Right cardiac atrium (tissue), 5 donors: ENCODE measurements around the gene SIRPB1. TPM values are rescaled to one million over a fixed set of nuclear protein-coding genes. Genes with fewer than 3 reads are reported as not detected.

Experiments used
- ATAC-seq, 2 donors: fragments of 200-7000 bp; cut with Tn5 transposase; one replicate each; pipeline versions ENCODE4 v1.8.0 to v1.9.1; 2020; ENCODE audit warnings: moderate library complexity in 2 of 2, mild to moderate bottlenecking in 1 of 2
- DNase-seq, 3 donors: peaks; one replicate each; pipeline ENCODE4 v3.0.0-alpha.2; 2020
- H3K27ac ChIP-seq: one replicate; pipeline ENCODE4 v1.5.1; 2013; ENCODE audit warnings: mild to moderate bottlenecking, low read length, control low read depth, moderate library complexity
- H3K27me3 ChIP-seq: one replicate; pipeline ENCODE4 v1.6.1; 2013; ENCODE audit not compliant: control insufficient read depth, insufficient read depth
- H3K4me1 ChIP-seq: one replicate; pipeline ENCODE4 v1.6.1; 2013; ENCODE audit warnings: low read length; ENCODE audit not compliant: control insufficient read depth, insufficient read depth
- H3K4me3 ChIP-seq: one replicate; pipeline ENCODE4 v1.5.1; 2013; ENCODE audit warnings: low read length, control low read depth
- H3K9me3 ChIP-seq: one replicate; pipeline ENCODE4 v1.6.1; 2013; ENCODE audit warnings: low read length; ENCODE audit not compliant: control insufficient read depth
- WGBS: extraction: QIAGEN DNeasy Blood & Tissue Kit; methylation state at CpG from one replicate; pipeline ENCODE4 v1.1.7; 2013; 5-methylcytosine and 5-hydroxymethylcytosine counted together
- intact Hi-C, 4 donors: fragments of 100-400 bp; cut with DNase I; formaldehyde crosslinking; loops; one replicate each; pipeline versions ENCODE4 v1.11.0 to v1.14.0; 2022 to 2023
- polyA plus RNA-seq: library from polyadenylated mRNA; stranded (reverse); fragments of 200-250 nt; gene quantifications from one replicate; pipeline ENCODE4 v1.2.3, GENCODE V29; 2013
- total RNA-seq, 4 donors: library from RNA; stranded (reverse); fragmentation: NEBNext Ultra II Directional; extraction: Animal tissue kit (Norgen Biotek cat#: 25700); gene quantifications; one replicate each; pipeline ENCODE4 v1.2.1, GENCODE V29; 2021
- donor health status: healthy with polysubstance abuse.
- donor health status: DM: no; HTN: yes; CAD: no.
- donor health status: DM: no; HTN: no; CAD: no.
- donor health status: DM: no; HTN: yes; CAD: no; lungs with severe emphysema.
- donor health status: DM: yes; HTN: yes; CAD: no.

Gene SIRPB1
- total and polyA plus RNA-seq, 5 donors, result 0.35 to 7.2 (median 0.63) TPM

DNA sequence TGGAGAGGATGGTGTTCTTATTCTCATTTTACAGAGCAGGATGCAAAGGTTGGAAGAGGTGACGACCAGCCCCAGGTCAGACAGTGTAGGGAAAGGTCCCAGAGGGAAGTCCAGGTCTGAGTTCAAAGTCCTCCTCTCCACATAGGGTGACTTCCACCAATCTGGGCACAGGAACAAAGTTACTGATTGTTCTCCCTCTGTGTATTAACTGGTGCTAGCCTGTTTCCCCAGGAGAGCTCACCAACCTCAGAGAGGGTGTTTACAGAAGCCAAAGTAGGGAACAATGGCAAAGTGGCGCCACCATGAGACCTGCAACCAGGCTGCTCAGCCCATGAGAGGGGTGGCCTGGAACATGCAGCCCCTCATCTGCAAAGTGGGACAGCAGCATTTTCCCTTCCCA lies 16.8 kb upstream of the SIRPB1 start:
- no peak overlapping the region for H3K27ac ChIP-seq
- intact Hi-C loops, result no loop called here
- DNase-seq (no peak), ATAC-seq (no peak)
- H3K9me3 ChIP-seq, result no peaks in the 10 kb centered on the region
- no peak overlapping the region for H3K4me3 ChIP-seq
- no peaks in the 10 kb centered on the region for H3K27me3 ChIP-seq
- no peaks in the 10 kb centered on the region for H3K4me1 ChIP-seq
- WGBS, result 76% methylated on average over 2 of the region's 2 CpGs

DNA sequence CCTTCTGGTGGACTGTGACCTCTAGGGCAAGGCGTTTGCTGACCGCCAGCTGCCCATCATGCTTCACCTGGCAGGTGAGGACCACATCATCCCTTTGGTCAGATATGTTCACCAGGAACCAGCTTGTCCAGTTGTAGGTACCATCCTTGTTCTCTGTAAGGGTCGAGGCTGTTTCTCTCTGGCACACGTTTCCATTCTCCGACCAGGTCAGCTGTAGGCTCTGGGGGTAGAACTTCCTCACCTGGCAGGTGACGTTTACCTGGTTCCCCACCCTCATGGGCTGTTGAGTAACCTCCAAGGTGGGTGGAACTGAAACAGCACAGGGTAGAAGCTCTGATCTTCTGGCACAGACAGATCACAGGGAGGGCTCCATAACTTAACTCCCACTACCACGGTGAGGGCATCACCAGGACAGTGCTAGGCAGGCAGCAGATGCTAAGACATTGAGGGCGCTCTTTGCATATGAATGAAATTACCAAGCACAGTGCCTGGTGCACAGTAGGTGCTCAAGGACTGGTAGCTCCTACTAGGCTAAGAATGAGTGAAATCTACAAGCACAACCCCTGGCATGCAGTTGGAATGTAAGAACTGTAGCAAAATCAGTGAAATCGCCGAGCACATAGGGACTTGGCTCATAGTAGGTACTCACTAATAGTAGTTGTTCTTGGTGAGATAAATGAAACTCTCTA lies 15.6 kb upstream of the SIRPB1 start:
- ATAC-seq (no peak), DNase-seq (no peak)
- Histone ChIP-seq H3K4me3 (no peak overlapping the region), H3K4me1 (no peaks in the 10 kb centered on the region), H3K27me3 (no peaks in the 10 kb centered on the region), H3K27ac (no peak overlapping the region), H3K9me3 (no peaks in the 10 kb centered on the region)
- 79% methylated on average over 10 of the region's 10 CpGs for WGBS
- intact Hi-C loops, result no loop called here

DNA sequence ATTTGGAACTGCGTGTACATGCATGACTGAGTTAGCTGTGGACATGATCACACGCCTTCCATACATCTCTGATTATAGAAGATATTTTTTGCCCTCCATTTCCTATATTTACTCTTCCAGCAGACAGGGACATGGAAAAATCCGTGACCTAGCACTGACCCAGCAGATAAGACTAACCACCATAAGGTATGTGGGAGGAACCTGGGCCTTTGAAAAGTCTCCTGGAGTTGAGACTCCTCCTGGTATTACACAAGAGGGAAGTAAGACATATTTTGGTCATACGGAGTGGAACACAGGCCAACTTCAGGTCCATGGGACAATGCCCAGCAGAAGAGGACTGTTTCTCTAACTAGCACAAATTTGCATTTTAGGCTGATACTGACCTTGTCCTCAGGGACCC lies 13.7 kb upstream of the SIRPB1 start:
- no peaks in the 10 kb centered on the region for H3K4me1 ChIP-seq
- no peak overlapping the region for H3K4me3 ChIP-seq
- no peaks in the 10 kb centered on the region for H3K27me3 ChIP-seq
- H3K27ac ChIP-seq, result no peak overlapping the region
- no peak for ATAC-seq
- 64% methylated on average over 4 of the region's 4 CpGs for WGBS
- intact Hi-C loops, result no loop called here
- no peak for DNase-seq
- H3K9me3 ChIP-seq, result no peaks in the 10 kb centered on the region

DNA sequence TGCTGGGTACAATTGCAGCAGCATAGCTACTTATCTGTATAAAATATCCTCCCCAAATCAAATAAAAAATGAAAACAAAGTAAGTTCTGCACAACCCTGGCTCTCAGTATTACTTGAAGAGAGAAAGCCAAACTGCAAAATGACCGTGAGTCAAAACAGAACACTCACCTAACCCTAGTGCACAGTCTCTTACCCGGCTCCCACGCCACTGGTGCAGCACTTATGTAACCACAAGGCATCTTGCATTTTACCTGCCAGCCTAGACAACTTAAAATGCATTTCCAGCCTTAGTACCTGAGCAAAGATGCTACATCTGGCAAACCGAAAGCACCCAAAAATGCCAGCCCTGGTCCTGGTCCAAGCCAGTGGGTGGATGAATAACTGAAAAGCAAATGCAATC lies 12.4 kb upstream of the SIRPB1 start:
- Histone ChIP-seq H3K4me1 (no peaks in the 10 kb centered on the region), H3K9me3 (no peaks in the 10 kb centered on the region), H3K27me3 (peaks cover under 1% of the 10 kb centered on the region), H3K27ac (no peak overlapping the region), H3K4me3 (no peak overlapping the region)
- WGBS, result 87% methylated on average over 4 of the region's 4 CpGs
- ATAC-seq, result no peak
- intact Hi-C loops, result no loop called here
- DNase-seq, result no peak

DNA sequence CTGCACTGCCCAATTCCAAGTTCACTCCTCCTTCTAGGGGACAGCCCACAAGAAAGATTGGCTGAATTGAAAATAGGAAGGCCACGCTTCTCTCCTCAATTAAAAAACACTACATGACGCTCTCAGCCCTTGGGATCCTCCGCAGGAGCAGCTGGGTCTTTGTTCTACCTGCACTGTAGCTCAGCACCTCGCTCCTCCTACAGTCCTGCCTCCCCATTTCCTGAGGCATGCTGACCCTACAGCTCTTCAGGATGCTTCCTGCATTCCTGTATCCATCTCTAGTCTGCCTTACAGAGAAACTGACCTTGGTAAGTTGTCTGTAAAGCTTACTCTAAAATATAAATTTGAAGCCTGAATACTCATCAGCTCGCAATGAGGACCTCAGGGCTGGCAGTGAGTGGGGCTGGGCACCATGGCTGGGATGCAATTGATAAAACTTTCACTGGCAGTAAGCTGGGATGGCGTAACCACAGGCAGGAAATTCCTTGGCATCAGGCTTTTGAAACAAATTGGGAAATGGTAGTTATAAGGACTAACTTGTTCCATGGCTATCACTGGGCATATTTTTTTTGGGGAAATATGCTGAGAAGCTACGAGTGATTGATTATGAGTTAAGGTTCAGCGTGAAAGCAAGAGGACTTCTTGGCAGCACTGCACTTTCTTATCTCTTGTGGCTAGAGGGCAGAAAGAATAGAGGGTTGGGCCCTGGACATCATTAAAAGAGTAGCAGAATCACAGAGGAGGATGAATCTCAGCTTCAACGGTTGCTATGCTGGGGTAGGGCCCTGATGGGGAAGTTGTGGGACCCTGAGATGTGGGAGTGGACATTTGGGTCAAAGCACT lies 11.7 kb upstream of the SIRPB1 start:
- H3K4me1 ChIP-seq, result no peaks in the 10 kb centered on the region
- 61% methylated on average over 9 of the region's 9 CpGs for WGBS
- no peak for DNase-seq
- ATAC-seq, result no peak
- peaks cover 2% of the 10 kb centered on the region for H3K27me3 ChIP-seq
- H3K9me3 ChIP-seq, result no peaks in the 10 kb centered on the region
- intact Hi-C loops, result no loop called here
- no peak overlapping the region for H3K27ac ChIP-seq
- H3K4me3 ChIP-seq, result no peak overlapping the region

DNA sequence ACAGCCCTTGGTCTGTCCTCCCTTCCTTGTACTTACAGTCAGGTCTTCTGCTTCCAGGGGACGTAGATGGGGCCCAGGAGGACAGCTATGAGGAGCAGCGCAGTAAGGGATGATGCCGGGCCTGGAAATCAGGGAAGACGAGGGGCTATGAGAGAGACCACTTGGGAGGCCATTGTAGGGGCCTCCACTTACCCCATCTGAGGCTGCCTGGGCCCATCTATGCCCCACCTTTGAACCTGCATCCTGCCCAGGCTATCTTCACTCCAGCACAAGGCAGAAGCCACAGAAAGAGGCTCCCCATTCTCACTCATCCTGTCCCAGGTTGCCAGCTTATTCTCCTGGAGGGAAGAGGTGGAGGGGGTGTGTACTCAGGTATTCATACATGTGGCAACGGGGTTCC lies 10.4 kb upstream of the SIRPB1 start:
- ATAC-seq, result no peak
- intact Hi-C loops, result no loop called here
- 77% methylated on average over 5 of the region's 5 CpGs for WGBS

DNA sequence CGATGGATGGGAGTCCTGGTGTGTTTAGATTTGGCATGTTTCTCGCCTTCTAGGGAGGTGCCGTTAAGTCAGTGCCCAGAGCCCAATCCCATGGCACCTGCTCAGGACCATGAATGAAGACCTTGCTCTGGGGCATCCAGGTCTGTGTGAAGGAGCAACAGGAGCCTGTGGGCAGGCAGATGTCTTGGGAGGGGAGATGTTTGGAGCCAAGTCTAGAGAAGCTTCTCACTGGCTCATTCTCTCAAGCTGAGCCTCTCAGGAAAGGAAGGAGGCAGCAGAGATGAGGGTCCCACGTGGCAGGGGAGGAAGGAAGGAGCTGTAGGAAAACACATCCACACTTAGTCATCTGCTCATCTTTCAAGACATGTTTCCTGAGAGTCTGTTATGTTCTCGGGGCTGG lies 9.5 kb upstream of the SIRPB1 start:
- H3K27ac ChIP-seq, result no peak overlapping the region
- DNase-seq, result no peak
- no peak for ATAC-seq
- H3K4me1 ChIP-seq, result no peaks in the 10 kb centered on the region
- H3K9me3 ChIP-seq, result no peaks in the 10 kb centered on the region
- no peak overlapping the region for H3K4me3 ChIP-seq
- 74% methylated on average over 5 of the region's 5 CpGs for WGBS
- intact Hi-C loops, result no loop called here
- peaks cover 2% of the 10 kb centered on the region for H3K27me3 ChIP-seq

More for the DNA sequence above, 10.4 kb upstream of the SIRPB1 start:
- Histone ChIP-seq H3K27me3 (peaks cover 2% of the 10 kb centered on the region), H3K9me3 (no peaks in the 10 kb centered on the region), H3K27ac (no peak overlapping the region), H3K4me1 (no peaks in the 10 kb centered on the region), H3K4me3 (no peak overlapping the region)
- DNase-seq, result no peak

DNA sequence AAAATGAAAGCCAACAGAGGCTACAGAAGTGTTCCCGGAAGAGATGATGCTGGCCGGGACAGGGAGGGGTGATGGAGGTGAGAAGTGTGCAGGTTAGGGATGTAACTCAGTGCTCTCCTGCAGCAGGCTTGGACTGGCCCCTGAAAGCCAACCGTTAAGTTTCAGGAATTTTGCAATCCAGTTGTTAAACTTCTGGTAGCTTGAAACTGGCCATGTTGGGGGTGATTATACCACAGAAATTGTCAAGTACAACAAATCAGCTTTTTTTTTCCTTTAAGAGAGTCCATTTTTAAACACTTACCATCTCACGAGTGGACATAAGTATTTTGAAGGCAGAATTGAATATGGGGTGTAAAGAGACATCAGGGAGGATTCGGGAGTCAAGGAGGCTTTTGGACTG lies 8.8 kb upstream of the SIRPB1 start:
- ATAC-seq (no peak), DNase-seq (no peak)
- no peak overlapping the region for H3K4me3 ChIP-seq
- no peak overlapping the region for H3K27ac ChIP-seq
- H3K27me3 ChIP-seq, result peaks cover 2% of the 10 kb centered on the region
- intact Hi-C loops, result no loop called here
- no peaks in the 10 kb centered on the region for H3K9me3 ChIP-seq
- 74% methylated on average over 5 of the region's 5 CpGs for WGBS
- no peaks in the 10 kb centered on the region for H3K4me1 ChIP-seq

DNA sequence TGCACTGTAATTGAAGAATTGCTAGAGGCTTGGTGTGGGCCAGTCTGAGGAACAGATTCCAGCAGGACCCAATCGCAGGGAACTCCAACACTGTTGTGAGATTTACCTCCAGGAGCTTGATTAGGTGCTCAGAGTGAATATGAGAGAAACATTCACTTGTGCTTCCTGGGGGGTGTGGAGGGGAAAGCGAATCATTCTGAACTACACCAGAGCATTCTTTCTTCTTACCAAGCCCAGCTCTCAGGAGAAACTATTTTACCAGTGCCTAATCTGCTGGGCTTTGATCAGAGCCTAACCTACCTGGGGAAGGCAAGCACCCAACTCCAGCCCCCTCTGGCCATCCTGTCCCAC lies 7.4 kb upstream of the SIRPB1 start:
- 71% methylated on average over 2 of the region's 2 CpGs for WGBS

DNA sequence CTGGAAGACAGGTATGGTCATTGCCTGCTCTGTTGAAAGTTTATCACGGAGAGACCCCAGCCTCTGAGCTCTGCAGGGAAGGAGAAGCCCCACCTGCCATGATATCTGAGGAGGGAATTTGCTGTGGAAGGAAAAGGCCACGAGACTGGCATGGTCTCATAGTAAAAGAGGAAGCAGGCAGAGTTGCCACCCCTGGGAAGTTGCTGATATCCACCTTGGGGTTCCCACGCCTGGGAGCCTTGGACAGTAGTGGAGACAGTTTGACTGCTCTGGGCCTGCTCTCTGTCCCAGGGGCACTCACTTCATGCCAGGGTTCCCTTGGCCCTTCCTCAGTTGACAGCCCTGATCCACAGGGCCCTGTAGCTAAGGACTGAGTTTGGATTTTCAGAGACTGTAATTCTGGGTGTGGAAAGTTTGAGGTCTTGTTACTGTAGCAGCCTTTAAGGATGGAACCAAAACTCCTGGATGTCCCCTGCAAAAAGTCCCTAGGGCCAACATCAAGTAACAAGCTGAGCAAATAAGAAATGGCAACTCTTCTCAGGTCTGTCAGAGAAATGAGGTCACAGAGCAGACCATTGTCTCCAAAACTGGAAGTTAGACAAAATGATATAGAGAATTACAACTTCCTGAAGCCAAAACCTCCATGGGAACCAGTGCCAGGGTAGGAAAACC lies 6.9 kb upstream of the SIRPB1 start:
- H3K4me1 ChIP-seq, result no peaks in the 10 kb centered on the region
- DNase-seq, result no peak
- H3K27ac ChIP-seq, result no peak overlapping the region
- no peak for ATAC-seq
- intact Hi-C loops, result no loop called here
- 61% methylated on average over 3 of the region's 3 CpGs for WGBS
- peaks cover 2% of the 10 kb centered on the region for H3K27me3 ChIP-seq
- no peak overlapping the region for H3K4me3 ChIP-seq
- H3K9me3 ChIP-seq, result no peaks in the 10 kb centered on the region

More for the DNA sequence above, 7.4 kb upstream of the SIRPB1 start:
- Histone ChIP-seq H3K27ac (no peak overlapping the region), H3K27me3 (peaks cover 2% of the 10 kb centered on the region), H3K4me1 (no peaks in the 10 kb centered on the region), H3K4me3 (no peak overlapping the region), H3K9me3 (no peaks in the 10 kb centered on the region)
- intact Hi-C loops, result no loop called here
- DNase-seq, result no peak
- ATAC-seq, result no peak

DNA sequence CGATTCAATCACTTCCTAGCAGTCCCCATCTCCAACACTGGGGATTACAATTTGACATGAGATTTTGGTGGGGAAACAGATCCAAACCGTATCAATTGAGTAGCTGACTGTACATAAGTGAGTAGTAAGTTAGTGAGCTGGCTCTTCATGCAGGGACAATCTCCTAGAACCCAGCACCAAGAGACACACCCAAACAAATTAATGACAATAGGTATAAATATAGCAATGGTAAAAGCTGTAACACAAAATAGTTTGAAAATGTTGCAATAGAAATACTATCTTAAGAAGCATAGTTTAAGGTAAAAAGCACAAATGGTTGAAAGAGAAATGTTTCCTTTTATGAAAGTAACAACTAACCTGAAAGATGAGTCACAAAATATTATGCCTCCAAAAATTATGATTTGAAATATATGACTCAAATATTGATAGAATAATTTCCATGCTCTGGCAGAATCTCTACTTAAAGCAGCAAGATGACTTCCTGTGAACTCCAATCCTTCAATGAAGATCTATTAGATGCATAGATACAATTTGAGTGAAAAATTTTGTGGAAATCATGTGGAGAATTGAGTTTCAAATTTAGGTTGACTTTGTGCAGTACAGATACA lies 5.4 kb upstream of the SIRPB1 start:
- H3K9me3 ChIP-seq, result no peaks in the 10 kb centered on the region
- H3K27ac ChIP-seq, result no peak overlapping the region
- intact Hi-C loops, result no loop called here
- DNase-seq, result no peak
- ATAC-seq, result no peak
- no peaks in the 10 kb centered on the region for H3K4me1 ChIP-seq
- WGBS, result 58% methylated on average over 2 of the region's 2 CpGs
- peaks cover 2% of the 10 kb centered on the region for H3K27me3 ChIP-seq
- H3K4me3 ChIP-seq, result no peak overlapping the region
